Motor neuron (in vitro differentiated cells): ENCODE measurements around the gene ITPRIPL2. TPM values are rescaled to one million over a fixed set of nuclear protein-coding genes. Genes with fewer than 3 reads are reported as not detected.
A peak's percentile ranks its signal among the peaks of the same experiment; 100 is the strongest.

Experiments
- ATAC-seq, 8 experiments: fragments of 200-7000 bp; cut with Tn5 transposase; replicated peaks in 6 of 8; 2 replicates each; pipeline ENCODE4 v1.8.0; 2021; ENCODE audit warnings: mild to moderate bottlenecking in 8 of 8, moderate library complexity in 8 of 8
- H3K27ac ChIP-seq, 2 donors: fragments of 250-450 bp; sonication (Bioruptor Pico); 2 replicates each; pipeline ENCODE4 v1.9.0; 2021; ENCODE audit warnings: antibody characterized with exemption in 2 of 2, mild to moderate bottlenecking in 2 of 2, moderate library complexity in 1 of 2
- H3K4me1 ChIP-seq, 2 donors: fragments of 250-450 bp; sonication (Bioruptor Pico); replicated peaks in 1 of 2; 2 replicates each; pipeline ENCODE4 v1.6.1; 2021; ENCODE audit warnings: antibody characterized with exemption in 2 of 2, mild to moderate bottlenecking in 2 of 2, moderate library complexity in 1 of 2
- H3K4me3 ChIP-seq, 5 donors: fragments of 250-450 bp; sonication (Bioruptor Pico); 2 replicates each; pipeline ENCODE4 v1.9.0; 2021; ENCODE audit warnings: antibody characterized with exemption in 5 of 5, mild to moderate bottlenecking in 5 of 5, moderate library complexity in 4 of 5
- WGBS, 10 experiments: fragments of 450-650 bp; shearing (Covaris generic); methylation state at CpG; one replicate each; pipeline ENCODE4 v1.0.0; 2022; 5-methylcytosine and 5-hydroxymethylcytosine counted together
- in situ Hi-C, 9 experiments: fragments of 400-800 bp; cut with MboI; loops; one replicate each; pipeline ENCODE4 v1.15.0; 2021; ENCODE audit warnings: low sequenced_read_pairs in 9 of 9, low pct_unique_long_range_greater_than_20kb in 2 of 9; ENCODE audit not compliant: unreplicated experiment in 9 of 9
- total RNA-seq, 8 experiments: library from RNA; unstranded; fragments of 300-600 nt; gene quantifications; 2 replicates each; pipeline versions ENCODE4 v1.2.3 to v1.2.4, GENCODE V29; 2022

The ITPRIPL2 gene
- total RNA-seq, 8 experiments from 2014 or later: 1.3 to 29.3 (median 7.8) TPM

- WGBS, 10 experiments: 39 to 100% (median 91%) methylated on average over 1 to 2 of the region's 2 CpGs; no CpG with 5 or more reads in 2 of the 10 experiments
- Histone ChIP-seq H3K4me1 (peaks cover 15% of the 10 kb centered on the region in 2 donors), H3K4me3 (no peak overlapping the region), H3K27ac (no peak overlapping the region)
- ATAC-seq: no peak
- in situ Hi-C loops: no loop called here
These were observed 26.6 kb downstream of the ITPRIPL2 start for GRCh38 chr16:19140396-19140795.

DNA sequence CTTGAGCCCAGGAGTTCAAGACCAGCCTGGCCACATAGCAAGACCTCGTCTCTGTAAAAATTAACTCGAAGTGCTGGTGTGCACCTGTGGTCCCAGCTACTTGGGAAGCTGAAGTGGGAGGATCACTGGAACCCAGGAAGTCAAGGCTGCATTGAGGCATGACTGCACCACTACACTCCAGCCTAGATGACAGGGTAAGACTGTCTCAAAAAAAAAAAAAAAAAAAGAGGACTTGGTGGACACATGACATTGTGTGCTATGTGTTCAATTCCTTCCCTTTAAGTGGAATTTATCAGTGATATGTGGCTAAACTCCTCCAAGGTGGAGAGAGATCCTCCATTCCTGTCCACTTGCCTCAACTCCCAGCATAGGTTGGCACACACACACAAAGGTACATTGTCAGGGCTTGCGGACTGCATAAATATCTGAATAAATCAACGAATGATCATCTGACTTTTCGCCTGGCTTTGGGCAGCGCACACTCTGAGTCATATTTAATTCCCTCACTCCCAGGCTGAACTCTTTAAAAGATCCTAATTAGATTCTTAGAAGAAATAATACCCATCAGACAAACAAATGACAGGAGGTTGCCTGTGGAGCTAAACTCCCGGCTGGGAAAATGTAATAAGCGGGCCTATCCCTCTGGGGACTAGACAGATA, 29.3 kb downstream of the ITPRIPL2 start:
- H3K4me1 ChIP-seq: peaks cover 15% of the 10 kb centered on the region in 2 donors
- in situ Hi-C loops: no loop called here
- WGBS, 10 experiments: 59 to 100% (median 72%) methylated on average over 1 to 7 of the region's 8 CpGs; no CpG with 5 or more reads in 1 of the 10 experiments
- H3K27ac ChIP-seq: no peak overlapping the region
- no peak overlapping the region for H3K4me3 ChIP-seq
- peak in 5 of 8 experiments; percentile 88 to 97 (median 92) for ATAC-seq

DNA sequence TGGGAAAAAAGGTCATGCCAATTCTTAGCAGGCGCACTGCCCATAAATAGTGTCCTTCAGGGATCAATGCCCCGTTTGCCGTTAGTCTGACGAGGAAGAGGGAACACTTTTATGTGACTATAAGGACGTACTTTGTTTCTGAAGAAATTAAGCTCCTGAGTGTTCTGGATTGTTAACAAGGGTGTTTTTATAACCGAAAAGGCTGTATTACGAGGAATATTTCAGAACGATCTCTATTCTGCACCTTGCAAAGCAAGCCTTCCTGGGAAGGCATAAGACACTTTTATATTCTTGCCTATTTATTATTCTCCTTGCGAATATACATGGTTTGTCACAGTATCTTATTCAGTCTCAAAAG, 29.8 kb downstream of the ITPRIPL2 start:
- no peak for ATAC-seq
- WGBS, 10 experiments: 59 to 95% (median 72%) methylated on average over 1 to 9 of the region's 9 CpGs
- no peak overlapping the region for H3K4me3 ChIP-seq
- in situ Hi-C loops: no loop called here
- peaks cover 10 to 14% of the 10 kb centered on the region in 2 donors for H3K4me1 ChIP-seq
- no peak overlapping the region for H3K27ac ChIP-seq

DNA sequence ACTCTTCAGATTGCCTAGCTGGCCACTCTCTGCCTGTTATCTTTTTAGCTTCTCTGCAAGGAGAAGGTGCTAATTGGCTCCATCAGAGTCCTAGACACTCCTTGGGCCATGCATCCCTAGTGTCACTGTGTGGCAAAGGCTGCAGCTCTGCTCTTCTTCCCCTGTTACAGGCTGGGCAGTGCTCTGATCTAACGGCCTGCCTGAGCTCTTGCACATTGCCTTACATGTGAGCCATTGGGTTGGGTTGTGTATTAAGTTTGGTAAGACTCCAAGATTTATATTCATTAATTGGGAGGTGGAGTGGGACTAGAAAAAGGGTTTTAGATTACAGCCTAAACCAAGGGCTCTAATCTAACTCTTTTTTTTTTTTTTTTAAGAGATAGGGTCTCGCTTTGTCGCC, 31.2 kb downstream of the ITPRIPL2 start:
- 0 to 100% (median 40%) methylated on average over 1 to 3 of the region's 3 CpGs; no CpG with 5 or more reads in 1 of the 10 experiments for WGBS, 10 experiments
- Histone ChIP-seq H3K27ac (no peak overlapping the region), H3K4me1 (peaks cover 7 to 12% of the 10 kb centered on the region in 2 donors), H3K4me3 (no peak overlapping the region)
- in situ Hi-C loops: no loop called here
- ATAC-seq: peak in 2 of 8 experiments; percentile 76 to 89

DNA sequence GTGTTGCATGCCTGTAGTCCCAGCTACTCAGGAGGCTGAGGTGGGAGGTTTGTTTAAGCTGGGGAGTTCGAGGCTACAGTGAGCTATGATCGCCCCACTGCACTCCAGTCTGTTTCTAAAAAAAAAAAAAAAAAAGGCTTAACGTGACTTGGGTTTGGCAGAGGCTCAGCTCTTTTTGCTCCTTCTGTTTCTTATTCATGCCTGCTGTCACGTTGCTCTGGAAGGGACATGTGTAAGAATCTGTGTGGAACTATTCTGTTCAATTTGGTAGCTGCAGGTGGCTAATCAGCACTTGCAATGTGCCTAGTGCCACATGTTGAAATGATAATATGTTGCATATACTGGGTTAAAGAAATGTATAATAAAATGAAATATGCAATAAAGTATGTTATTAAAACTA, 33.4 kb downstream of the ITPRIPL2 start:
- in situ Hi-C loops: no loop called here
- 0 to 84% (median 67%) methylated on average over 2 to 4 of the region's 4 CpGs; no CpG with 5 or more reads in 1 of the 10 experiments for WGBS, 10 experiments
- no peak overlapping the region for H3K4me3 ChIP-seq
- peaks cover 7 to 12% of the 10 kb centered on the region in 2 donors for H3K4me1 ChIP-seq
- H3K27ac ChIP-seq: no peak overlapping the region
- no peak for ATAC-seq

GRCh38 chr16:19147627-19148026, 33.9 kb downstream of the ITPRIPL2 start:
- H3K4me3 ChIP-seq: no peak overlapping the region
- 47 to 100% (median 90%) methylated on average over 1 to 4 of the region's 4 CpGs; no CpG with 5 or more reads in 1 of the 10 experiments for WGBS, 10 experiments

GRCh38 chr16:19148189-19148588, 34.4 kb downstream of the ITPRIPL2 start:
- H3K4me3 ChIP-seq: no peak overlapping the region
- ATAC-seq: no peak
- peaks cover 5 to 7% of the 10 kb centered on the region in 2 donors for H3K4me1 ChIP-seq
- H3K27ac ChIP-seq: no peak overlapping the region
- in situ Hi-C loops: no loop called here
- 50 to 100% (median 85%) methylated on average over 1 to 5 of the region's 5 CpGs for WGBS, 10 experiments

More at GRCh38 chr16:19147627-19148026, 33.9 kb downstream of the ITPRIPL2 start:
- Histone ChIP-seq H3K27ac (no peak overlapping the region), H3K4me1 (peaks cover 7 to 12% of the 10 kb centered on the region in 2 donors)
- in situ Hi-C loops: no loop called here
- ATAC-seq: no peak

- in situ Hi-C loops: loop anchor here in 1 of 9 experiments (25.0 kb wide), 1 partner anchor 361 kb away; the partner anchor contains the start of genes CCP110 and GDE1
- Histone ChIP-seq H3K4me1 (no peaks in the 10 kb centered on the region), H3K4me3 (no peak overlapping the region), H3K27ac (no peak overlapping the region)
- WGBS, 10 experiments: 0 to 83% (median 49%) methylated on average over 1 to 2 of the region's 2 CpGs; no CpG with 5 or more reads in 2 of the 10 experiments
- peak in 3 of 8 experiments; percentile 44 to 77 (median 70) for ATAC-seq
These were observed 37.5 kb downstream of the ITPRIPL2 start for GRCh38 chr16:19151310-19151709.

- ATAC-seq: no peak
- in situ Hi-C loops: loop anchor here in 1 of 9 experiments (25.0 kb wide), 1 partner anchor 360 kb away; the partner anchor contains the start of genes CCP110 and GDE1
- no peaks in the 10 kb centered on the region for H3K4me1 ChIP-seq
- no peak overlapping the region for H3K4me3 ChIP-seq
- no peak overlapping the region for H3K27ac ChIP-seq
- WGBS, 10 experiments: 11 to 100% (median 22%) methylated on average over 1 of the region's 1 CpG; no CpG with 5 or more reads in 5 of the 10 experiments
These were observed 38.3 kb downstream of the ITPRIPL2 start for GRCh38 chr16:19152042-19152441.

- ATAC-seq: peak in 1 of 8 experiments; percentile 20
- Histone ChIP-seq H3K4me3 (no peak overlapping the region), H3K27ac (no peak overlapping the region), H3K4me1 (no peaks in the 10 kb centered on the region)
- in situ Hi-C loops: loop anchor here in 1 of 9 experiments (25.0 kb wide), 1 partner anchor 358 kb away; the partner anchor contains the start of genes CCP110 and GDE1
- 5 to 91% (median 65%) methylated on average over 1 to 4 of the region's 4 CpGs; no CpG with 5 or more reads in 2 of the 10 experiments for WGBS, 10 experiments
These were observed 40.1 kb downstream of the ITPRIPL2 start for GRCh38 chr16:19153876-19154275.

DNA sequence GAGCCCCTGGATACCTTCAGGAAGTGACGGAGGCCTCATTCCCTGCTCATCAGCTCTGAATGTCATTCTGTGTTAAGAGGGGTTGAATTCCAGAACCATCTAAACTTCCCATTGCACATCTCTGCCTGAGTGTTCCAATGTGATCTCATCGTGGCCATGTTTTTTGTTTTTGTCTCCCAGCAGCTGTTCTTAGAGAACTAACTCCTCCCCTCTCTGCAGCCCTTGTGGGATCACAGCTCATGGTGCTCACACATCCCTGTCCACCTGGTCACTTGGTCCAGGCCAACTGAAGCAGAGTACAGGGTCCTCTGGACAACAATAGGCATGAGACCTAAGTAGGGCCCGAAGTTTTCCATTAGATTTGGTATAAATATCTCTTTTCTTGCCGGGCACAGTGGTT, 48.3 kb downstream of the ITPRIPL2 start:
- no peak for ATAC-seq
- WGBS, 10 experiments: 40 to 92% (median 76%) methylated on average over 1 to 3 of the region's 4 CpGs; no CpG with 5 or more reads in 4 of the 10 experiments
- no peak overlapping the region for H3K4me3 ChIP-seq
- H3K27ac ChIP-seq: no peak overlapping the region
- in situ Hi-C loops: loop anchor here in 1 of 9 experiments (25.0 kb wide), 1 partner anchor 350 kb away; the partner anchor contains the start of genes CCP110 and GDE1
- H3K4me1 ChIP-seq: no peaks in the 10 kb centered on the region

DNA sequence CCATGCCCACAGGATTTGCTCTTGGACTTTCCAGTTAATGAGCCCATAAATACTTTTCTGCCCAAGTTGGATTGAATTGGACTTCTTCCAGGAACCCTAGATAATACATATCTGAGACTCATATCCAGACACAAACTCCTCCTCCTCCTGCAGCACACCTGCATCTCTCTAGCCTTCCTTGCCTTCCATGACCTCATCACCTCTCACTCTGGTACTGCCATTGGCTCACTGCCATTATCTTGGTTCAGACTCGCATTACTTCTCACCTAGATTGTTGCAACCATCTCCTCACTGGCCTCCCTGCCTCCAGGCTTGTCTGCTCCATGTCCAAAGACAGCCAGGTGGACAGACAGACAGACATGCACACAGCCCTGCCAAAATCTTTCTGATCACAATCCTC, 49.5 kb downstream of the ITPRIPL2 start:
- Histone ChIP-seq H3K27ac (no peak overlapping the region), H3K4me1 (no peaks in the 10 kb centered on the region), H3K4me3 (no peak overlapping the region)
- 43 to 100% (median 79%) methylated on average over 1 of the region's 1 CpG; no CpG with 5 or more reads in 6 of the 10 experiments for WGBS, 10 experiments
- no peak for ATAC-seq
- in situ Hi-C loops: loop anchor here in 1 of 9 experiments (25.0 kb wide), 1 partner anchor 349 kb away; the partner anchor contains the start of genes CCP110 and GDE1

DNA sequence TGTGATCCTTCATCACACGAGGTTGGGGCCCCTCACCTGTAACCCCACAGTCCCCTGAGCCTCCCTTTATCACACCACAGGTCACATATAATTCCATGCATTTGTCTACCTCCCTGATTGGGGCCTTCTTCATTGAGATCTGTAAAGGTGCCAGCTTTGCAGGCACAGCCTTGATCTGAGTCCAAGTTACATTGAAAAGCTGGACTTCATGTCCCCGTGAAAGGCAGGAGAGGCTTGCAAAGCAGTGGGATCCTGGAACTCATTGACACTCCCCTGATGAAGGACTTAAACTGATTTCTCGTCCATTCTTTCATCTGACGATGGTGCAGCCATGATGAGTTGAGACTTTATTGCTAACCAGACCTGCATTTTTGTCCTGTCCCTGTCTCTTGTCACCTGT, 50.5 kb downstream of the ITPRIPL2 start:
- 0 to 100% (median 79%) methylated on average over 1 to 3 of the region's 4 CpGs; no CpG with 5 or more reads in 4 of the 10 experiments for WGBS, 10 experiments
- H3K4me3 ChIP-seq: no peak overlapping the region
- peaks cover 0 to 3% of the 10 kb centered on the region in 2 donors for H3K4me1 ChIP-seq
- no peak for ATAC-seq
- H3K27ac ChIP-seq: no peak overlapping the region
- in situ Hi-C loops: loop anchor here in 1 of 9 experiments (25.0 kb wide), 1 partner anchor 348 kb away; the partner anchor contains the start of genes CCP110 and GDE1
